Stomach smooth muscle (tissue), 2 donors: ENCODE results near the gene CYP21A2.
"Not testable (repeated sequence)": the region's sequence is repeated elsewhere in the genome, so short reads cannot be mapped to it uniquely, and the experiment has no call there.

ENCODE experiments used
- H3K27ac ChIP-seq: one replicate; pipeline ENCODE4 v1.7.0; 2013; ENCODE audit warnings: mild to moderate bottlenecking, low read length, inconsistent platforms
- H3K27me3 ChIP-seq, 2 donors: one replicate each; pipeline ENCODE4 v1.7.0; 2013; ENCODE audit warnings: low read length in 2 of 2; ENCODE audit not compliant: insufficient read depth in 2 of 2, control insufficient read depth in 1 of 2
- H3K36me3 ChIP-seq, 2 donors: one replicate each; pipeline ENCODE4 v1.7.0; 2013; ENCODE audit warnings: low read length in 2 of 2; ENCODE audit not compliant: control insufficient read depth in 2 of 2, insufficient read depth in 2 of 2
- H3K4me1 ChIP-seq: one replicate; pipeline ENCODE4 v1.7.0; 2013; ENCODE audit warnings: low read length; ENCODE audit not compliant: control insufficient read depth, insufficient read depth
- H3K4me3 ChIP-seq, 2 donors: one replicate each; pipeline ENCODE4 v1.7.0; 2013; ENCODE audit warnings: low read length in 2 of 2
- H3K9ac ChIP-seq, 2 donors: one replicate each; pipeline ENCODE4 v1.7.0; 2013; ENCODE audit warnings: low read length in 2 of 2, mild to moderate bottlenecking in 1 of 2
- H3K9me3 ChIP-seq, 2 donors: one replicate each; pipeline ENCODE4 v1.7.0; 2013; ENCODE audit warnings: low read length in 2 of 2; ENCODE audit not compliant: control insufficient read depth in 2 of 2
- donor health status: healthy.
- donor health status: Pancreatic carcinoma.

The CYP21A2 gene

DNA sequence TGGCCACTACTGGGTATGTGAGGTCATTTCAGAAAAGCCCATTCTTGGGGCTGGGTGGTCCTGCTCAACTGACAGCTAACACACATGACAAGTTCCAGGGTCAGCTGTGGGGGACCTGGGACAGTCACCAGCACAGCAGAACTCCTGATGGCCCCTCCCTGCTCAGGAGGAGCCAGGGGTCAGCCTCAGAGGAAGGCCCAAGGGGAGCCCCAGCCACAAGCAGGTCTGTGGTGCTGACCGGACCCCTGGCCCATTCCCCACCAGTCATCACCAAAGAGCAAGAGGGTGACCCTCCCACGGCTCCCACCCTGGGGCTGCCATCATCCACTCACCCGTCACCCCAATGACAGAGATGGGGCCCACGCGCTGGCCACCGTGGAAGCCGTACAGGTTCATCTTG is 18.0 kb downstream of the CYP21A2 start:
- Histone ChIP-seq H3K27me3 (no peaks in the 10 kb centered on the region), H3K36me3 (peaks cover 4 to 9% of the 10 kb centered on the region in 2 donors), H3K4me1 (peaks cover 3% of the 10 kb centered on the region), H3K27ac (no peak overlapping the region), H3K9ac (no peak overlapping the region), H3K4me3 (no peak overlapping the region), H3K9me3 (no peaks in the 10 kb centered on the region)

DNA sequence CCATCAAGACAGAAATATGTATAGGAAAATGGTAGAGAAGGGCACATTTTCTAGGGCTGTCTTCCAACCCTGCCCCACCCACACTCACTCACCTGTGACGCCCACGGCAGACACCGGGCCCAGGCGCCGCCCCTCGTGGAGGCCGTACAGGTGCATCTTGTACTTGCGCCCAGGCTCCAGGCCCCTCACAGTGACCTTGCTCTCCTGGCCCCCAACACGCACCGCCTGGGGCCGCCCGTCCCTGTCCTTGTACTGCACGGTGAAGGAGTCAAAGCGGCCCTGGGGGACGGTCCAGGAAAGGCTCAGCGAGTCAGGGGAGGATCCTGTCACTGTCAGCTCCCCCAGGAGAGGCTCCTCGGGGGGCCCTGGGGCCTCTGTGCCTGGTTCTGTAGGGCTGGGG is 19.8 kb downstream of the CYP21A2 start:
- H3K9ac ChIP-seq: no peak overlapping the region
- no peak overlapping the region for H3K4me3 ChIP-seq
- no peaks in the 10 kb centered on the region for H3K9me3 ChIP-seq
- no peak overlapping the region for H3K27ac ChIP-seq
- H3K4me1 ChIP-seq: peaks cover 3% of the 10 kb centered on the region
- peaks cover 4 to 7% of the 10 kb centered on the region in 2 donors for H3K36me3 ChIP-seq
- H3K27me3 ChIP-seq: no peaks in the 10 kb centered on the region

DNA sequence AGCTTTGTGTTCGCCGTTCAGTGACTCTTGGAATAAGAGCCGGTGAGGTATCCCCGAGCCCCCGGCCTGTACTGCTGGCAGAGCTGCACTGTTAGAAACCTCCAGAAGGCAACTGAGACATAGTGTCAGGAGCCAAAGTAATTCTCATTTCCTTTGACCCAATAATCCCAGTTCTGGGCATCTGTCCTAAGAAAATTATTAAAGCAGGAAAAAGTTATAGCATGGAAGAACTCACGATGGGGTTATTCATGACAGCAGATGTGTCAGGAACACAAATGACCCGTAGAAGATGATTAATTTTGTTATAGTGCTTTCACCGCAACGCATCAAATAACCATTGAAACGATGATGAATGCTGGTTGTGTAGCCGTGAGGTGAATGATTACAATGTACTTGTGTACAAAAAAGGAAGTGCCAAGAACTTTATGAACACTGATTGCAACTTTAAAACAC is 20.3 kb downstream of the CYP21A2 start:
- H3K9ac ChIP-seq: no peak overlapping the region
- H3K4me1 ChIP-seq: peaks cover 3% of the 10 kb centered on the region
- H3K9me3 ChIP-seq: no peaks in the 10 kb centered on the region
- no peak overlapping the region for H3K4me3 ChIP-seq
- peaks cover 4 to 7% of the 10 kb centered on the region in 2 donors for H3K36me3 ChIP-seq
- H3K27me3 ChIP-seq: no peaks in the 10 kb centered on the region
- no peak overlapping the region for H3K27ac ChIP-seq

DNA sequence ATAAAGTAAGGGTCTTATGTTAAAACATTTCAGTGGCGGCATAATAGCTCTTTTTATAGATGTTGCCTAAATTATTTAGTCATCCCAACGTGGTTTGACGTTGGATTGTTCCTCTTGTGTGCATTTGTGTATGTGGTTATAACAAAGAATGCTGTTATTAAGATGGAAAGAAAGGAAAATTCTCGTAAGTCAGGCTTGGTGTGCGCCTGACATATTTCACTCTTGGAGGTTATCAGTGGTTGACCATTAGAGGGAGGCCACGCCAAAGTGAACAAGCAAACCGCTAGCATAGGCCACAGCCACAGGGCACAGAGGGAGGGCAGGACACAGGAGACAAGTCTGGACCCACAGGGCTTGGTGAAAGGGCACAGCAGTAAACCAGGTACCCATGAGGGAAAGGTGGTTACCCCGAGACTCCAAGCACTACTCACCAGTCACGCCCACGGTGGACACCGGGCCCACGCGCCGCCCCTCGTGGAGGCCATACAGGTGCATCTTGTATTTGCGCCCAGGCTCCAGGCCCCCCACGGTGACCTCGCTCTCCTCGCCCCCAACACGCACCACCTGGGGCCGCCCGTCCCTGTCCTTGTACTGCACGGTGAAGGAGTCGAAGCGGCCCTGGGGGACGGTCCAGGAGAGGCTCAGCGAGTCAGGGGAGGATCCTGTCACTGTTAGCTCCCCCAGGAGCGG is 22.9 kb downstream of the CYP21A2 start:
- Histone ChIP-seq H3K27me3 (no peaks in the 10 kb centered on the region), H3K27ac (no peak overlapping the region), H3K4me1 (peaks cover 3% of the 10 kb centered on the region), H3K9me3 (no peaks in the 10 kb centered on the region), H3K9ac (no peak overlapping the region), H3K36me3 (peaks cover 6 to 7% of the 10 kb centered on the region in 2 donors), H3K4me3 (no peak overlapping the region)

DNA sequence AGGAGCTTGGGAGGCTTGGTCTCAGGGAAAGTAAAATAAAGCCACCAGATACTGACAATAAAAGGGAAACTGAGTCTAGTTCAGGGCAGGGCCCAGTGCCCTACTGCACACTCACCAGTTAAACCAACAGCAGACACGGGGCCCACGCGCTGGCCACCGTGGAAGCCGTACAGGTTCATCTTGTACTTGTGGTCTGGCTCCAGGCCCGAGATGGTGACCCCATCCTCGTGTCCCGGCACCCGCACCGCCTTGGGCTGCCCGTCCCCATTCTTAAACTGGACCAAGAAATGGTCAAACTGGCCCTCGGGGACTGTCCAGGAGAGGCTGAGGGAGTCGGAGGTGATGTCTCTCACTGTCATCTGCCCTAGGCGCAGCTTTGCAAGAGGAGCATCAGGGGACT is 26.5 kb downstream of the CYP21A2 start:
- Histone ChIP-seq H3K36me3 (peaks cover 3 to 11% of the 10 kb centered on the region in 2 donors), H3K4me3 (no peak overlapping the region), H3K4me1 (no peaks in the 10 kb centered on the region), H3K9ac (no peak overlapping the region), H3K27me3 (no peaks in the 10 kb centered on the region), H3K27ac (no peak overlapping the region), H3K9me3 (no peaks in the 10 kb centered on the region)

DNA sequence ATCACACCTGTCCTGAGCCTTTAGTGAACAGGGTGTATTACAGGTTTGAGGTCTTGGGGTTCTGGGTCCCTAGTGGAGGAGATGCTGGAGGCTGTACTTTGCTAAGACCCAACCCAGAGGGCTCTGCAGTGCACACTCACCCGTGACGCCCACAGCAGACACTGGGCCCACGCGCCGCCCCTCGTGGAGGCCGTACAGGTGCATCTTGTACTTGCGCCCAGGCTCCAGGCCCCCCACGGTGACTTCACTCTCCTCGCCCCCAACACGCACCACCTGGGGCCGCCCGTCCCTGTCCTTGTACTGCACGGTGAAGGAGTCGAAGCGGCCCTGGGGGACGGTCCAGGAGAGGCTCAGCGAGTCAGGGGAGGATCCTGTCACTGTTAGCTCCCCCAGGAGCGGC is 29.3 kb downstream of the CYP21A2 start:
- H3K27me3 ChIP-seq, H3K4me1 ChIP-seq, H3K9me3 ChIP-seq, H3K27ac ChIP-seq, H3K4me3 ChIP-seq, H3K9ac ChIP-seq: not testable (repeated sequence)
- H3K36me3 ChIP-seq: peaks cover 3 to 11% of the 10 kb centered on the region in 2 donors

DNA sequence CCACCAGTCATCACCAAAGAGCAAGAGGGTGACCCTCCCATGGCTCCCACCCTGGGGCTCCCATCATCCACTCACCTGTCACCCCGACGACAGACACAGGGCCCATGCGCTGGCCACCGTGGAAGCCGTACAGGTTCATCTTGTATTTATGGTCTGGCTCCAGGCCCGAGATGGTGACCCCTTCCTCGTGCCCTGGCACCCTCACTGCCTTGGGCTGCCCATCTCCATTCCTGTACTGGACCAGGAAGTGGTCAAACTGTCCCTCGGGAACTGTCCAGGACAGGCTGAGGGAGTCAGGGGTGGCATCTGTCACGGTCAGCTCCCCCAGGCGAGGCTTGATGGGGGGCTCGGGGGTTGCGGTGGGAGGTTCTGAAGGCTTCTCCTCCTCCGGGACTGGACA is 30.1 kb downstream of the CYP21A2 start:
- H3K9ac ChIP-seq, H3K27me3 ChIP-seq, H3K9me3 ChIP-seq, H3K27ac ChIP-seq, H3K4me3 ChIP-seq, H3K4me1 ChIP-seq: not testable (repeated sequence)
- H3K36me3 ChIP-seq: peaks cover 3 to 12% of the 10 kb centered on the region in 2 donors

DNA sequence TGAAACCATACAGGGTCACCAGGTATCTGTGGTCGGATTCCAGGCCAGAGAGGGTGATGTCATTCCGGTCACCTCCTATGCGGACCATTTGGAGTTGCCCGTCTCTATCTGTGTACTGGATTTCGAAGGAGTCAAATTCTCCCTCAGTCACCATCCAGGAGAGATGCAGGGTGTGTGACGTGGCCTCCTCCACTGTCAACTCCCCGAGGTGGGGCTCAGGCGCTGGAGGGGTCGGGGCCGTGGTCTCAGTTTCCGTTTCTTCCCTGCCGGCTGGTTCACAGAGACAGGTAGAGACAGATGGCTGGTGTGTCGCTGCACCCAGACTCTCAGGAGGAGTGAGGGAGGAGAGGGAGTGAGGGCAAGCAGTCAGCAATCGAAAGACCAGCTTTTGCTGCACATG is 30.7 kb downstream of the CYP21A2 start:
- H3K4me1 ChIP-seq: peaks cover 6% of the 10 kb centered on the region
- no peak overlapping the region for H3K9ac ChIP-seq
- H3K27me3 ChIP-seq: no peaks in the 10 kb centered on the region
- H3K36me3 ChIP-seq: peaks cover 7 to 14% of the 10 kb centered on the region in 2 donors
- no peak overlapping the region for H3K27ac ChIP-seq
- H3K9me3 ChIP-seq: no peaks in the 10 kb centered on the region
- H3K4me3 ChIP-seq: no peak overlapping the region

DNA sequence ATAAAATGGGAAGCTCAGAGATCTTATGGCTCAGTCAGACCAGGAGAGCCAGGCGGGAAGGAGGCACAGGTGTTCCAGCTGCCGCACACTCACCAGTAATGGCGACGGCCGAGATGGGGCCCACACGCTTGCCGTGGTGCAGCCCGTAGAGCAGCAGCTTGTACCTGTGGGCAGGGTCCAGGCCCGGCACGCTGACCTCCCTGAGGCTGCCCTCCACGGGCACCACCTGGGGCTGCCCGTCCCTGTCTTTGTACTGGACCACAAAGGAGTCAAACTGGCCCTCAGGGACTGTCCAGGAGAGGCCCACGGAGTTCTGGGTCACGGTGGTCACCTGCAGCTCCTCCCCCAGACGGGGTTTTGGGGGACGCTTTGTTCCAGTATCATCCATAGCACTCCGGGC is 31.2 kb downstream of the CYP21A2 start:
- H3K4me1 ChIP-seq: peaks cover 6% of the 10 kb centered on the region
- H3K27ac ChIP-seq: no peak overlapping the region
- peaks cover 7 to 13% of the 10 kb centered on the region in 2 donors for H3K36me3 ChIP-seq
- no peak overlapping the region for H3K9ac ChIP-seq
- H3K4me3 ChIP-seq: no peak overlapping the region
- H3K27me3 ChIP-seq: no peaks in the 10 kb centered on the region
- no peaks in the 10 kb centered on the region for H3K9me3 ChIP-seq

DNA sequence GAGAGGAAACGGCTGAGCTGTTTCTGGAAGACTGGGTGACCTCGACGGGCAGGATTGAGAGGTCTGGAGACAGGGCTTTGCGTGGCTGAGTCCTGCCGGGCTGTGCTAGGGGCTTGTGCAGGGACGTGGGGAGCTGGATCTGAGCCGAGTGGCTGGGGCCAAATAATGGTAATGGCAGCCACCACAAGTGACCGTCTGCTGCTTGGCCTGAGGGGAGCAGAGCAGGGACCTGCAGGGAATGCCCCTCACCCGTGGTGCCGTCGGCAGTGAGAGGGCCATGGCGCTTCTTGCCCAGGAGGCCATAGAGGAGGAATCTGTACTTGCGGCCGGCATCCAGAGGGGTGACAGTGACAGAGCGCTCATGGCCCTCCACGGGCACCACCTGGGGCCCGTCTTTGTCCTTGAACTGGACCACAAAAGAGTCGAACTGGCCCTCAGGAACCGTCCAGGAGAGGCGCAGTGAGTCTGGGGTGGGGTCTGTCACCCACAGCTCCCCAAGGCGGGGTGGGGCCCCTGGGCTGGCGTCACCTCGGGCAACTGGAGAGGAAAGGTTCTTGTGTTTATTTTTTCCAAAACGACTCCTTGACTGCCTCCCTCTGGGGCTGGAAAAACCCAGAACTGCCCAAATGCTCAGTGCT is 31.8 kb downstream of the CYP21A2 start:
- Histone ChIP-seq H3K4me3 (no peak overlapping the region), H3K4me1 (peaks cover 6% of the 10 kb centered on the region)

More for the DNA sequence above, 31.8 kb downstream of the CYP21A2 start:
- Histone ChIP-seq H3K36me3 (peaks cover 7 to 10% of the 10 kb centered on the region in 2 donors), H3K27me3 (no peaks in the 10 kb centered on the region), H3K9ac (no peak overlapping the region), H3K9me3 (no peaks in the 10 kb centered on the region), H3K27ac (peak overlapping the region; percentile 37)
